Smooth muscle cell (in vitro differentiated cells): ENCODE results near the gene REPS1. TPM values are rescaled to one million over a fixed set of nuclear protein-coding genes. Genes with fewer than 3 reads are reported as not detected.

ENCODE experiments used
- DNase-seq: peaks from one replicate; lab custom pipeline; 2025; ENCODE audit not compliant: unreplicated experiment; lab: John Stamatoyannopoulos, UW
- H2AFZ ChIP-seq: fragments of 200-600 bp; sonication (generic); 2 replicates; pipeline ENCODE4 v1.6.0; 2016; ENCODE audit warnings: antibody characterized with exemption, low read depth, mild to moderate bottlenecking
- H3F3A ChIP-seq: fragments of 200-600 bp; sonication (generic); 2 replicates; pipeline ENCODE4 v1.6.0; 2017; ENCODE audit warnings: antibody characterized with exemption, low read depth
- H3K27ac ChIP-seq: fragments of 200-600 bp; sonication (generic); 2 replicates; pipeline ENCODE4 v1.5.1; 2016; ENCODE audit warnings: low read depth, mild to moderate bottlenecking
- H3K27me3 ChIP-seq: fragments of 200-600 bp; sonication (generic); 2 replicates; pipeline ENCODE4 v1.6.1; 2016; ENCODE audit warnings: low read depth, mild to moderate bottlenecking
- H3K36me3 ChIP-seq: fragments of 200-600 bp; sonication (generic); 2 replicates; pipeline ENCODE4 v1.5.1; 2016; ENCODE audit warnings: low read depth
- H3K4me1 ChIP-seq: fragments of 200-600 bp; sonication (generic); 2 replicates; pipeline ENCODE4 v1.5.1; 2016; ENCODE audit warnings: low read depth
- H3K4me2 ChIP-seq: fragments of 200-600 bp; sonication (generic); 2 replicates; pipeline ENCODE4 v1.6.0; 2016; ENCODE audit warnings: mild to moderate bottlenecking
- H3K4me3 ChIP-seq: fragments of 200-600 bp; sonication (generic); 2 replicates; pipeline ENCODE4 v1.5.1; 2016; ENCODE audit warnings: mild to moderate bottlenecking
- H3K79me2 ChIP-seq: fragments of 200-600 bp; sonication (generic); 2 replicates; pipeline ENCODE4 v1.6.0; 2016; ENCODE audit warnings: low read depth, mild to moderate bottlenecking
- H3K9ac ChIP-seq: fragments of 200-600 bp; sonication (generic); 2 replicates; pipeline ENCODE4 v1.6.0; 2016; ENCODE audit warnings: low read depth
- H3K9me3 ChIP-seq: fragments of 200-600 bp; sonication (generic); replicated peaks from 2 replicates; pipeline ENCODE4 v1.5.1; 2016; ENCODE audit warnings: low read depth
- H4K20me1 ChIP-seq: fragments of 200-600 bp; sonication (generic); 2 replicates; pipeline ENCODE4 v1.6.0; 2016; ENCODE audit warnings: low read depth
- CTCF ChIP-seq: fragments of 200-600 bp; sonication (generic); IDR thresholded peaks from 2 replicates; pipeline ENCODE4 v1.5.1; 2017; ENCODE audit warnings: borderline replicate concordance, mild to moderate bottlenecking, antibody characterized with exemption; ENCODE audit not compliant: insufficient read depth, poor library complexity, severe bottlenecking
- WGBS: methylation state at CpG from one replicate; pipeline ENCODE4 v1.1.7; 2016; ENCODE audit warnings: low lambda C conversion rate; 5-methylcytosine and 5-hydroxymethylcytosine counted together
- polyA plus RNA-seq: library from polyadenylated mRNA; unstranded; fragments of >200 nt; fragmentation: Nextera tagmentation; extraction: Ambion mirVana; gene quantifications from 2 replicates; pipeline ENCODE4 v1.2.1, GENCODE V29; 2016
- total RNA-seq: library from RNA; depleted of rRNA; stranded (reverse); fragments of >200 nt; gene quantifications from 2 replicates; pipeline ENCODE4 v1.2.3, GENCODE V29; 2014

The REPS1 gene
- total and polyA plus RNA-seq, 2 experiments from 2014 or later, result 29.0 to 58.2 TPM

GRCh38 chr6:138986578-138986977 lies 1.5 kb downstream of the REPS1 start:
- Histone ChIP-seq H3K27me3 (no peaks in the 10 kb centered on the region), H3K4me1 (peaks cover 34% of the 10 kb centered on the region), H2AFZ (no peak overlapping the region), H3F3A (no peaks in the 10 kb centered on the region), H3K9ac (peak overlapping the region; percentile 94), H3K36me3 (no peaks in the 10 kb centered on the region), H3K9me3 (no peaks in the 10 kb centered on the region), H3K27ac (peak overlapping the region; percentile 89), H3K79me2 (peaks cover 56% of the 10 kb centered on the region), H3K4me2 (peak overlapping the region; percentile 89), H3K4me3 (peak overlapping the region; percentile 98), H4K20me1 (peaks cover 55% of the 10 kb centered on the region)
- no peak for TF ChIP-seq CTCF
- WGBS, result 2% methylated on average over 3 of the region's 3 CpGs
- DNase-seq, result no peak

- H3K36me3 ChIP-seq, result no peaks in the 10 kb centered on the region
- peaks cover 100% of the 10 kb centered on the region for H3K79me2 ChIP-seq
- DNase-seq, result no peak
- peaks cover 100% of the 10 kb centered on the region for H4K20me1 ChIP-seq
- H3K27ac ChIP-seq, result peak overlapping the region; percentile 12
- H3K4me2 ChIP-seq, result peak overlapping the region; percentile 38
- no peak for TF ChIP-seq CTCF
- WGBS, result 22% methylated on average over 2 of the region's 2 CpGs
- H3K4me1 ChIP-seq, result peaks cover 42% of the 10 kb centered on the region
- no peaks in the 10 kb centered on the region for H3F3A ChIP-seq
- H2AFZ ChIP-seq, result no peak overlapping the region
- H3K9ac ChIP-seq, result no peak overlapping the region
- no peak overlapping the region for H3K4me3 ChIP-seq
- no peaks in the 10 kb centered on the region for H3K27me3 ChIP-seq
- no peaks in the 10 kb centered on the region for H3K9me3 ChIP-seq
Measured at GRCh38 chr6:138981416-138981815, 6.6 kb downstream of the REPS1 start.

- no peak overlapping the region for H2AFZ ChIP-seq
- H3K27ac ChIP-seq, result no peak overlapping the region
- no peaks in the 10 kb centered on the region for H3F3A ChIP-seq
- H3K79me2 ChIP-seq, result peaks cover 100% of the 10 kb centered on the region
- no peak for DNase-seq
- H3K9me3 ChIP-seq, result no peaks in the 10 kb centered on the region
- H4K20me1 ChIP-seq, result peaks cover 99% of the 10 kb centered on the region
- H3K4me2 ChIP-seq, result no peak overlapping the region
- 84% methylated on average over 5 of the region's 5 CpGs for WGBS
- H3K27me3 ChIP-seq, result no peaks in the 10 kb centered on the region
- TF ChIP-seq CTCF, result no peak
- H3K36me3 ChIP-seq, result no peaks in the 10 kb centered on the region
- H3K4me3 ChIP-seq, result no peak overlapping the region
- H3K9ac ChIP-seq, result no peak overlapping the region
- peaks cover 32% of the 10 kb centered on the region for H3K4me1 ChIP-seq
Measured at GRCh38 chr6:138979813-138980668, 8.0 kb downstream of the REPS1 start.
